Smooth muscle cell (in vitro differentiated cells): ENCODE results near the gene GTF2E1. TPM values are rescaled to one million over a fixed set of nuclear protein-coding genes. Genes with fewer than 3 reads are reported as not detected.
A peak's percentile ranks its signal among the peaks of the same experiment; 100 is the strongest.
"Not testable (repeated sequence)": the region's sequence is repeated elsewhere in the genome, so short reads cannot be mapped to it uniquely, and the experiment has no call there.

ENCODE experiments used
- DNase-seq: peaks from one replicate; lab custom pipeline; 2025; ENCODE audit not compliant: unreplicated experiment; lab: John Stamatoyannopoulos, UW
- H2AFZ ChIP-seq: fragments of 200-600 bp; sonication (generic); 2 replicates; pipeline ENCODE4 v1.6.0; 2016; ENCODE audit warnings: antibody characterized with exemption, low read depth, mild to moderate bottlenecking
- H3F3A ChIP-seq: fragments of 200-600 bp; sonication (generic); 2 replicates; pipeline ENCODE4 v1.6.0; 2017; ENCODE audit warnings: antibody characterized with exemption, low read depth
- H3K27ac ChIP-seq: fragments of 200-600 bp; sonication (generic); 2 replicates; pipeline ENCODE4 v1.5.1; 2016; ENCODE audit warnings: low read depth, mild to moderate bottlenecking
- H3K27me3 ChIP-seq: fragments of 200-600 bp; sonication (generic); 2 replicates; pipeline ENCODE4 v1.6.1; 2016; ENCODE audit warnings: low read depth, mild to moderate bottlenecking
- H3K36me3 ChIP-seq: fragments of 200-600 bp; sonication (generic); 2 replicates; pipeline ENCODE4 v1.5.1; 2016; ENCODE audit warnings: low read depth
- H3K4me1 ChIP-seq: fragments of 200-600 bp; sonication (generic); 2 replicates; pipeline ENCODE4 v1.5.1; 2016; ENCODE audit warnings: low read depth
- H3K4me2 ChIP-seq: fragments of 200-600 bp; sonication (generic); 2 replicates; pipeline ENCODE4 v1.6.0; 2016; ENCODE audit warnings: mild to moderate bottlenecking
- H3K4me3 ChIP-seq: fragments of 200-600 bp; sonication (generic); 2 replicates; pipeline ENCODE4 v1.5.1; 2016; ENCODE audit warnings: mild to moderate bottlenecking
- H3K79me2 ChIP-seq: fragments of 200-600 bp; sonication (generic); 2 replicates; pipeline ENCODE4 v1.6.0; 2016; ENCODE audit warnings: low read depth, mild to moderate bottlenecking
- H3K9ac ChIP-seq: fragments of 200-600 bp; sonication (generic); 2 replicates; pipeline ENCODE4 v1.6.0; 2016; ENCODE audit warnings: low read depth
- H3K9me3 ChIP-seq: fragments of 200-600 bp; sonication (generic); replicated peaks from 2 replicates; pipeline ENCODE4 v1.5.1; 2016; ENCODE audit warnings: low read depth
- H4K20me1 ChIP-seq: fragments of 200-600 bp; sonication (generic); 2 replicates; pipeline ENCODE4 v1.6.0; 2016; ENCODE audit warnings: low read depth
- WGBS: methylation state at CpG from one replicate; pipeline ENCODE4 v1.1.7; 2016; ENCODE audit warnings: low lambda C conversion rate; 5-methylcytosine and 5-hydroxymethylcytosine counted together
- polyA plus RNA-seq: library from polyadenylated mRNA; unstranded; fragments of >200 nt; fragmentation: Nextera tagmentation; extraction: Ambion mirVana; gene quantifications from 2 replicates; pipeline ENCODE4 v1.2.1, GENCODE V29; 2016
- total RNA-seq: library from RNA; depleted of rRNA; stranded (reverse); fragments of >200 nt; gene quantifications from 2 replicates; pipeline ENCODE4 v1.2.3, GENCODE V29; 2014
- TF ChIP-seq, protein P1 (sequence below): fragments of 200-600 bp; sonication (generic); IDR thresholded peaks from 2 replicates; pipeline ENCODE4 v1.5.1; 2017; ENCODE audit warnings: borderline replicate concordance, mild to moderate bottlenecking, antibody characterized with exemption; ENCODE audit not compliant: insufficient read depth, poor library complexity, severe bottlenecking

Gene GTF2E1
- total and polyA plus RNA-seq, 2 experiments from 2014 or later = 17.0 to 17.6 TPM

DNA sequence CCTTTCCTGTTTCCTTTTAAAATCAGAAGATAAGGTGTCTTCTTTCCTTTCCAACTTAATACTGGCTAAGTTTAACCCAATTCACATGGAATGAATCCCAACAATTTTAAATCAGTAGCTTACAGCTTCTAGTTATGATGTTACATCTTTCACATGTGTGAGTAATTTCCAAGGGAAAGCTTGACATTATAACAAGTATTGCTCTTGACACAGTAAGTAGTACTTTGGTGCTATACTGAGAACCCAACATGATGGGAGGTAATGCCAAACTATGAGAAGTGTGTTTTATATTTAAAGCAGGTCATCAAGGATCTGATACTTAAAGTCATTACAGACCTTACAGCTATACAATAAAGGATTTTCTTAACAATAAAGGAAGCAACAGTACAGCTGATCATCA is 29.3 kb upstream of the GTF2E1 start:
- no peak overlapping the region for H3K27ac ChIP-seq
- H4K20me1 ChIP-seq = no peaks in the 10 kb centered on the region
- no peak overlapping the region for H2AFZ ChIP-seq
- TF ChIP-seq, protein P1, sequence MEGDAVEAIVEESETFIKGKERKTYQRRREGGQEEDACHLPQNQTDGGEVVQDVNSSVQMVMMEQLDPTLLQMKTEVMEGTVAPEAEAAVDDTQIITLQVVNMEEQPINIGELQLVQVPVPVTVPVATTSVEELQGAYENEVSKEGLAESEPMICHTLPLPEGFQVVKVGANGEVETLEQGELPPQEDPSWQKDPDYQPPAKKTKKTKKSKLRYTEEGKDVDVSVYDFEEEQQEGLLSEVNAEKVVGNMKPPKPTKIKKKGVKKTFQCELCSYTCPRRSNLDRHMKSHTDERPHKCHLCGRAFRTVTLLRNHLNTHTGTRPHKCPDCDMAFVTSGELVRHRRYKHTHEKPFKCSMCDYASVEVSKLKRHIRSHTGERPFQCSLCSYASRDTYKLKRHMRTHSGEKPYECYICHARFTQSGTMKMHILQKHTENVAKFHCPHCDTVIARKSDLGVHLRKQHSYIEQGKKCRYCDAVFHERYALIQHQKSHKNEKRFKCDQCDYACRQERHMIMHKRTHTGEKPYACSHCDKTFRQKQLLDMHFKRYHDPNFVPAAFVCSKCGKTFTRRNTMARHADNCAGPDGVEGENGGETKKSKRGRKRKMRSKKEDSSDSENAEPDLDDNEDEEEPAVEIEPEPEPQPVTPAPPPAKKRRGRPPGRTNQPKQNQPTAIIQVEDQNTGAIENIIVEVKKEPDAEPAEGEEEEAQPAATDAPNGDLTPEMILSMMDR = no peak
- H3K79me2 ChIP-seq = peaks cover 6% of the 10 kb centered on the region
- H3F3A ChIP-seq = no peaks in the 10 kb centered on the region
- H3K9ac ChIP-seq = no peak overlapping the region
- H3K4me3 ChIP-seq = no peak overlapping the region
- no peak for DNase-seq
- H3K4me1 ChIP-seq = no peaks in the 10 kb centered on the region
- no peak overlapping the region for H3K4me2 ChIP-seq
- no peaks in the 10 kb centered on the region for H3K9me3 ChIP-seq
- no peaks in the 10 kb centered on the region for H3K36me3 ChIP-seq
- no peaks in the 10 kb centered on the region for H3K27me3 ChIP-seq

DNA sequence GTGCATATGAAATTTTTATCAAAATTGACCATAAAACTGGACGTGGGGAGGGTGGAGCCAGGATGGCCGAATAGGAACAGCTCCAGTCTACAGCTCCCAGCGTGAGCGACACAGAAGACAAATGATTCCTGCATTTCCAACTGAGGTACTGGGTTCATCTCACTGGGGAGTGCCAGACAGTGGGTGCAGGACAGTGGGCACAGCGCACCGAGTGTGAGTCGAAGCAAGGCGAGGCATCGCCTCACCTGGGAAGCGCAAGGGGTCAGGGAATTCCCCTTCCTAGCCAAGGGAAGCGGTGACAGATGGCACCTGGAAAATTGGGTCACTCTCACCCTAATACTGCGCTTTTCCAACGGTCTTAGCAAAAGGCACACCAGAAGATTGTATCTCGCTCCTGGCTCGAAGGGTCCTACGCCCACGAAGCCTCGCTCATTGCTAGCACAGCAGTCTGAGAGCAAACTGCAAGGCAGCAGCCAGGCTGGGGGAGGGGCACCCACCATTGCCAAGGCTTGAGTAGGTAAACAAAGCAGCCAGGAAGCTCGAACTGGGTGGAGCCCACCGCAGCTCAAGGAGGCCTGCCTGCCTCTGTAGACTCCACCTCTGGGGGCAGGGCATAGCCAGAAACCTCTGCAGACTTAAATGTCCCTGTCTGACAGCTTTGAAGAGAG is 23.2 kb upstream of the GTF2E1 start:
- not testable (repeated sequence) for H4K20me1 ChIP-seq, H3K9me3 ChIP-seq, DNase-seq, H3K36me3 ChIP-seq, H3F3A ChIP-seq, H3K27me3 ChIP-seq, H3K4me1 ChIP-seq, H3K79me2 ChIP-seq
- 33% methylated on average over 20 of the region's 20 CpGs for WGBS
- peak overlapping the region; percentile 91 for H3K4me2 ChIP-seq
- peak overlapping the region; percentile 53 for H3K4me3 ChIP-seq
- peak overlapping the region; percentile 56 for H3K9ac ChIP-seq
- peak overlapping the region; percentile 49 for H3K27ac ChIP-seq
- H2AFZ ChIP-seq = peak overlapping the region; percentile 87

DNA sequence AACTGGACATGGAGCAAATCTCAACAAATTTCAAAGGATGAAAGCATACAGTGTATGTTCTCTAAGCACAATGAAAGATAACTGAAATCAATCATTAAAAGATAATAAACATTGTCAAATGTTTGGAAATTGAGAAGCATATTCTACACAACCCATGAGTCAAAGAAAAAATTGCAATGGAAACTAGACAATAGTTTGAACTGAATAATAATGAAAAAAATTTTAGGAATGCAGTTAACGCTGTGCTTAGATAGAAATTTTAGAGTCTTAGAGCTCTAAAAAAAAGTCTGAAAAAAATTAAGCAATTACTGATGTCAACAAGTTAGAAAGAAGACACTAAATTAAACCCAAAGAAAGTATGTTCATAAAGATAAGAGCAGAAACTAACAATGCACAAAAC is 15.8 kb upstream of the GTF2E1 start:
- WGBS = 65% methylated on average over 1 of the region's 1 CpG
- H3K27ac ChIP-seq = no peak overlapping the region
- no peak for DNase-seq

DNA sequence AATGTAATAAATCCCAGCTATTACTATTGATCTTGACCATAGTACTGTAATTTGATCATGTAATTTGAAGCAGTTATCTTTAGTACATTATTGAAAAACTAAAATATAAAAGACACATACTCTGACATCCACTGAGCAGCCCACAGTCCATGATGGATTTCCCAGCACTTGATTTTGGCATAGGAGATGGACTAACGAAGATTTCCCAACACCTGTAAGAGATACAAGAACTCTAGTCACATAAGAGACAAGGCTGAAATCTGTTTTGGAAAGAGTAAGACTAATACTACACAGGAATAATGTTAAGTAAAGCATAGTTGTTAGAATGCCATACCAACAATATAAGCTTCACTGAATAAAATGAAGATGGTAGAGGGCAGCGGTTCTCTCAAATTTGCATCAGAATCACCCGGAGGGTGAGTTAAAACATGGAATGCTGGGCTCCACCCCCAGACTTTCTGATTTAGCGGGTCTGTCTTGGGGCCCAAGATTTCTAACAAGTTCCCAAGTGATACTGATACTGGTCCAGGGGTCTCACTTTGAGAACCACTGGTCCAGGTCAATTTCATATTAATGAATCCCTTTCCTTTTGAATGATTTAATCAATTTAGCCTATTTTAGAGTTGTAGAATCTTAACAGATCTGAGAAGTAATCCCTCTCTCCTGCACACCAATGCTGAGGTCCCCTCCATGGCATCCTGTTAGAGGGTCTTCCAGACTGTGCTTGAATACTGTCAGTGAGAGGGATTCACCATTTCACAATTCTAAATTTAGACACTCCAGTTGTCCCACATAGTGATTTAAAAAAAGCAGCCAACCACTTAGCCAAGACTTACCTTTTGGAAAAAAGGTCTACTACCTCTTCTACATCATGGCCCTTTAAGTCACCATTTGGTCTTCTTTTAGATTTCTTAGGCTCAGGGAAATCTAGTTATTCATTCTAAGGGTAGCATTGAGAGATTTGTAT is 11.7 kb upstream of the GTF2E1 start:
- H2AFZ ChIP-seq = no peak overlapping the region
- no peaks in the 10 kb centered on the region for H3F3A ChIP-seq
- DNase-seq = no peak
- no peaks in the 10 kb centered on the region for H3K9me3 ChIP-seq
- WGBS = 68% methylated on average over 4 of the region's 4 CpGs
- H3K4me2 ChIP-seq = no peak overlapping the region
- no peaks in the 10 kb centered on the region for H3K4me1 ChIP-seq
- H4K20me1 ChIP-seq = no peaks in the 10 kb centered on the region
- H3K27ac ChIP-seq = no peak overlapping the region
- no peak overlapping the region for H3K4me3 ChIP-seq
- no peaks in the 10 kb centered on the region for H3K36me3 ChIP-seq
- TF ChIP-seq, protein P1 = no peak
- H3K9ac ChIP-seq = no peak overlapping the region
- peaks cover 8% of the 10 kb centered on the region for H3K79me2 ChIP-seq
- H3K27me3 ChIP-seq = no peaks in the 10 kb centered on the region

More for the DNA sequence above, 15.8 kb upstream of the GTF2E1 start:
- no peaks in the 10 kb centered on the region for H3K4me1 ChIP-seq
- no peaks in the 10 kb centered on the region for H3K36me3 ChIP-seq
- TF ChIP-seq, protein P1 = no peak
- H3K9me3 ChIP-seq = no peaks in the 10 kb centered on the region
- no peak overlapping the region for H3K4me3 ChIP-seq
- no peaks in the 10 kb centered on the region for H3F3A ChIP-seq
- H3K27me3 ChIP-seq = no peaks in the 10 kb centered on the region
- peaks cover 8% of the 10 kb centered on the region for H3K79me2 ChIP-seq
- no peak overlapping the region for H2AFZ ChIP-seq
- H3K9ac ChIP-seq = no peak overlapping the region
- no peaks in the 10 kb centered on the region for H4K20me1 ChIP-seq
- no peak overlapping the region for H3K4me2 ChIP-seq

DNA sequence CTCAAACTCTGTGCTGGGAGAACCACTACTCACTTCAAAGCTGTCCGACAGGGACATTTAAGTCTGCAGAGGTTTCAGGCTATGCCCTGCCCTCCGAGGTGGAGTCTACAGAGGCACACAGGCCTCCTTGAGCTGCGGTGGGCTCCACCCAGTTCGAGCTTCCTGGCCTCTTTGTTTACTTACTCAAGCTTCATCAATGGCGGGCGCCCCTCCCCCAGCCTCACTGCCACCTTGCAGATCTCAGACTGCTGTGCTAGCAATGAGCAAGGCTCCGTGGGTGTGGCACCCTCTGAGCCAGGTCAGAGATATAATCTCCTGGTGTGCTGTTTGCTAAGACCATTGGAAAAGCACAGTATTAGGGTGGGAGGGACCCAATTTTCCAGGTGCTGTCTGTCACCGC is 4.5 kb upstream of the GTF2E1 start:
- not testable (repeated sequence) for H3F3A ChIP-seq, H3K36me3 ChIP-seq, H3K9me3 ChIP-seq, H4K20me1 ChIP-seq, DNase-seq, H3K27ac ChIP-seq, H3K4me2 ChIP-seq, H3K4me3 ChIP-seq, H2AFZ ChIP-seq, H3K9ac ChIP-seq, H3K27me3 ChIP-seq, H3K4me1 ChIP-seq
- H3K79me2 ChIP-seq = peaks cover 18% of the 10 kb centered on the region
- WGBS = 98% methylated on average over 8 of the region's 8 CpGs
